ENCODE data around the gene ERMARD.

- TF ChIP-seq TAF1 (IDR thresholded peaks at IDR 0.05; ENCODE audit: low read depth) (no peak), FOXM1 (IDR thresholded peaks at IDR 0.05; ENCODE audit: borderline replicate concordance, low read depth) (no peak), RAD21 (IDR thresholded peaks at IDR 0.05; ENCODE audit: low read depth) (no peak), REST (IDR thresholded peaks at IDR 0.05; ENCODE audit: low read depth) (no peak), EP300 (IDR thresholded peaks at IDR 0.05; ENCODE audit: borderline replicate concordance) (no peak)
Measured at GRCh38 chr6:169778646-169779045, 27.2 kb downstream of the ERMARD start.

Data from Ishikawa (cell line).